ENCODE data around the gene TSSC4.

The TSSC4 gene

GRCh38 chr11:2368178-2368850, 32.2 kb upstream of the TSSC4 start:
- no peak for DNase-seq (ENCODE audit: low read depth, low spot score)
- ChIA-PET POLR2A (interaction anchor here (1.1 kb wide), 1 partner anchor 10 kb away, joined by 3 read pairs; no protein-coding TSS in a partner anchor), CTCF (interaction anchor here (1.7 kb wide), 1 partner anchor 52 kb away, joined by 5 read pairs; no protein-coding TSS in a partner anchor)
- no peak for TF ChIP-seq CTCF (IDR thresholded peaks at IDR 0.05; ENCODE audit: insufficient read depth, low read length, missing control alignments)
- H3K4me3 ChIP-seq (ENCODE audit: low read depth, low read length) = no peak overlapping the region

GRCh38 chr11:2368851-2369180, 31.7 kb upstream of the TSSC4 start:
- ChIA-PET POLR2A (no interaction called here), CTCF (no interaction called here)
- DNase-seq (ENCODE audit: low read depth, low spot score) = no peak
- H3K4me3 ChIP-seq (ENCODE audit: low read depth, low read length) = no peak overlapping the region
- no peak for TF ChIP-seq CTCF (IDR thresholded peaks at IDR 0.05; ENCODE audit: insufficient read depth, low read length, missing control alignments)

- no peak for TF ChIP-seq CTCF (IDR thresholded peaks at IDR 0.05; ENCODE audit: insufficient read depth, low read length, missing control alignments)
- ChIA-PET CTCF (no interaction called here), POLR2A (no interaction called here)
- H3K4me3 ChIP-seq (ENCODE audit: low read depth, low read length) = no peak overlapping the region
- no peak for DNase-seq (ENCODE audit: low read depth, low spot score)
Measured at GRCh38 chr11:2369320-2369719, 31.2 kb upstream of the TSSC4 start.

- CTCF ChIA-PET = no interaction called here
- DNase-seq (ENCODE audit: low read depth, low spot score) = no peak
- no peak overlapping the region for H3K4me3 ChIP-seq (ENCODE audit: low read depth, low read length)
- POLR2A ChIA-PET = no interaction called here
- TF ChIP-seq CTCF (IDR thresholded peaks at IDR 0.05; ENCODE audit: insufficient read depth, low read length, missing control alignments) = no peak
Measured at GRCh38 chr11:2369896-2370295, 30.7 kb upstream of the TSSC4 start.

GRCh38 chr11:2374456-2375201, 25.9 kb upstream of the TSSC4 start:
- no peak overlapping the region for H3K4me3 ChIP-seq (ENCODE audit: low read depth, low read length)
- DNase-seq (ENCODE audit: low read depth, low spot score) = no peak
- ChIA-PET CTCF (interaction anchor here (0.6 kb wide), 1 partner anchor 19 kb away, joined by 3 read pairs; no protein-coding TSS in a partner anchor), POLR2A (no interaction called here)
- no peak for TF ChIP-seq CTCF (IDR thresholded peaks at IDR 0.05; ENCODE audit: insufficient read depth, low read length, missing control alignments)

- POLR2A ChIA-PET = no interaction called here
- no peak for TF ChIP-seq CTCF (IDR thresholded peaks at IDR 0.05; ENCODE audit: insufficient read depth, low read length, missing control alignments)
- no peak for DNase-seq (ENCODE audit: low read depth, low spot score)
- no peak overlapping the region for H3K4me3 ChIP-seq (ENCODE audit: low read depth, low read length)
- CTCF ChIA-PET = no interaction called here
Measured at GRCh38 chr11:2375341-2375853, 25.2 kb upstream of the TSSC4 start.
